GM21723 (cell line): ENCODE results near the gene SMIM43.
"Not testable (repeated sequence)": the region's sequence is repeated elsewhere in the genome, so short reads cannot be mapped to it uniquely, and the experiment has no call there.

ENCODE experiments used
- ATAC-seq: cut with Tn5 transposase; IDR thresholded peaks from one replicate; pipeline ENCODE4 v1.9.1; 2021; ENCODE audit warnings: mild to moderate bottlenecking, moderate library complexity; ENCODE audit not compliant: unreplicated experiment

The SMIM43 gene

GRCh38 chr4:121737846-121738554 lies 27.0 kb downstream of the SMIM43 start:
- no peak for ATAC-seq

DNA sequence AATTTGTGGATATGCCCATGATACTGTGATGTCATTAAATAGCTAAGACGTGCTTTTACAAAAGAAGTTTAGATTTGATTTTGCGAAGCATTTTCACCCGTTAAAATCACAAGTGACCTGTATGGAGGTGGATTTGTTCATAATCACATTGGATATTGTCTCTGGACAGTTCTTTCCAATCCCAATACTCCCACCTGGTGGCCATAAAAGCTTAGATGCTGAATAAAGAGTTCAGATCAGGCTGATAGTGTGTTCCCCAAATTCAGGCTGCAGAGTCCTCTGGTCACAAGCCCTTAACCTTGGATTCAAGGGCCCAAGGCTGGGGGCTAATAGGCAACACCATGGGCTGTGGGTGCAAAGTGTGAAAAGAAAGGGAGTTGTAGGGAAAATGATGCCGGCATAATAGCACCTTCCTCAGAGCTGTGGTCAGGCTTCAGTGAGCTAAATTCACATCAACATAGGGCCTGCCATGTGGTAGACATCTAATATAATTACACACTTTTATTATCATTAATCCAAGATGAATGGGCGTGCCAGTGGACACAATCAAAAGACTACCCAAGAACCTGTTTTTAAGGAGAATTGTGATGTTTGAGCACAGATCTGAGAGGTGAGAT lies 28.1 kb downstream of the SMIM43 start:
- ATAC-seq: peak; percentile 55

- ATAC-seq: no peak
Observed at GRCh38 chr4:121734571-121734970, 30.4 kb downstream of the SMIM43 start.

DNA sequence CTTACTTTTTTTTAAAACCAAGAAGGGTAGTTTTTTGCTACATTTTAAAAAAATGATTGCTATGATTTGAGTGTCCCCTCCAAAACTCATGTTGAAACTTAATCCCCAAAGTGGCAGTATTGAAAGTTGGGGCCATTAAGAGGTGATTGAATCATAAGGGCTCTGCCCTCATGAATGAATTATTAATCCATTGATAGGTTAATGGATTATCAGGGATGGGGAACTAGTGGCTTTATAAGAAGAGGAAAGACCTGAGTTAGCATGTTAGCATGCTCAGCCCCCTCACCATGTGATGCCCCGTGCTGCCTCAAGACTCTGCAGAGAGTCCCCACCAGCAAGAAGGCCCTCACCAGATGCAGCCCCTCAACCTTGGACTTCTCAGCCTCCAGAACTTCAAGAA lies 31.0 kb downstream of the SMIM43 start:
- ATAC-seq: no peak

GRCh38 chr4:121729753-121730152 lies 35.2 kb downstream of the SMIM43 start:
- ATAC-seq: not testable (repeated sequence)

DNA sequence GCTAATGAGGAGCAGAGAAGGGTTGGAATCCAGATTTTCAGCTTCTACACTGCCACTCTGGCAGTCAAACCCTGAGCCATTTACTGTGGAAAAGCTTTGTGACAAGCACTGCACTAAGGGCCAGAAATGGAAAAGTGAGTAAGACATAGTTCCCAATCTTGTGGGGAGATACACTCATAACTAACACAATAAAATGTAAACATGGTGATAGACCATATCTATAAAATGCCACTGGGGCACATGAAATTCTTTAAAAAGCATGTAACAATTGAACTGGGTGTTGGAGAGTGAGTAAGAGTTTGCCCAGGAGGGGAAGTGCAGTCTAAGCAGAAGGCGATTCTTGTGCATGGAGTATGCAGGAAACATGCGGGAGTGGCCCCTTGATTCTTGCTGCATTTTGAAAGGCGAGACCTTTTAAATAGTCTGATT lies 36.2 kb downstream of the SMIM43 start:
- no peak for ATAC-seq

DNA sequence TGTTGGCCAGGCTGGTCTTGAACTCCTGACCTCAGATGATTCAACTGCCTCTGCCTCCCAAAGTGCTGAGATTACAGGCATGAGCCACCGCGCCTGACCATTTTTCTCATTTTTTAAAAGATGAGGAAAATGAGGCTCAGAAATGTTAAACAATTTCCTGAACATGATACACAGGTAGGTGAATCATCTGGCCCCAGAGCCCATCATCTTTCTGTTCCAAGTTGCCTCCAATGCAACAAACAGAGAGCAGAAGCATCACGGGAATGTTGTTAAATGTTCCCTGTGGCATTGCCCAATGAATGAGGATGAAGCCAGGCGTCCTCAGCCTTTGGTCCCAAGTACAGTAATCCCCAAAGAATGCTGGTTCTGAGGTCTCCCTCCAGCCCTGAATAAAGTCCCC lies 36.9 kb downstream of the SMIM43 start:
- ATAC-seq: no peak

- peak; percentile 100 for ATAC-seq
Observed at GRCh38 chr4:121726642-121727268, 38.2 kb downstream of the SMIM43 start.

- ATAC-seq: no peak
Observed at GRCh38 chr4:121724671-121725070, 40.3 kb downstream of the SMIM43 start.

- no peak for ATAC-seq
Observed at GRCh38 chr4:121721700-121722099, 43.3 kb downstream of the SMIM43 start.

DNA sequence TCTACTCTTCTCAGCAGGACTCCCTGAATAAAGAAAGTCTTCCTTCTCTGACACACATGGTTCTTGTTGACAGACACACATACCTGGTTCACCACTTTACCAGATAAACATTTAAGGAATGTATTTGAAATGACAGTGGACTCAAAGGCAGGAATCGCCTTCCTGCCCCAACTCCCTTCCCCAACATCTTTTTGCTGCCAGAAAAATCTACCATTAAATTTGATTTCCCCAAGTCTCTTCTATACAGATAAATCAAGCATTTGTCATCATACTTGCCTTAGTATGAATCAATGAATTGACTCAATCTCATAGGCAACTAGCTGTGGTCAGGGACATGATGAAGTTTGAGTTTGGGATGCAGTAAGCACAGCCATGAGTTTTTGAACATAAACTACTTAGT lies 44.9 kb downstream of the SMIM43 start:
- ATAC-seq: no peak

DNA sequence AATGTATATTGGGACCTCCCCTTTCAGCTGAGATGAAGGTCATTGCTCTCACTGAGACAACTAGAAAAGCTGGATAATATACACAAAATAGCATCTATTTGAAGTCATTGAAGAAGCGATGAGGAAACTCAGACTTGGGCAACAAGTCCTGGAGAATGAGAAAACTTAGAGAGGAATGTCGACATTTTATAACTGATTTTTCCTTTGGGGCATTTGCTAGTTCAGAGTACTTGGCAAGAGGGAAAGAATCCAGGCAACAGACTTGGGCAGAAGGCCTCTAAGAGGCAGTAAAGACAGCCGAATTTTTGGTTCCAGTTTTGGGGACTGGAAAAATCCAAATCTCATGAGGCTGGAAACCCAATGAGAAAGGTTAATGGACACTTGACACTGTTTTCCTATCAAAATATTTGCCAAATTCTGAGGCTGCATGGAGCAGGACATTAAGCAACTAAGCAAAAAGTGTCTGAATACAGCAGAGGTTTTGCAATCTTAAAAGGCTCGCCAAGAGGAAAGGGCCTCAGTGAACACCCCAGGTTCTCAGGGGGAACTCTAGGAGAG lies 47.2 kb downstream of the SMIM43 start:
- ATAC-seq: no peak

- ATAC-seq: no peak
Observed at GRCh38 chr4:121714548-121714947, 50.4 kb downstream of the SMIM43 start.

- ATAC-seq: no peak
Observed at GRCh38 chr4:121712783-121713182, 52.2 kb downstream of the SMIM43 start.

DNA sequence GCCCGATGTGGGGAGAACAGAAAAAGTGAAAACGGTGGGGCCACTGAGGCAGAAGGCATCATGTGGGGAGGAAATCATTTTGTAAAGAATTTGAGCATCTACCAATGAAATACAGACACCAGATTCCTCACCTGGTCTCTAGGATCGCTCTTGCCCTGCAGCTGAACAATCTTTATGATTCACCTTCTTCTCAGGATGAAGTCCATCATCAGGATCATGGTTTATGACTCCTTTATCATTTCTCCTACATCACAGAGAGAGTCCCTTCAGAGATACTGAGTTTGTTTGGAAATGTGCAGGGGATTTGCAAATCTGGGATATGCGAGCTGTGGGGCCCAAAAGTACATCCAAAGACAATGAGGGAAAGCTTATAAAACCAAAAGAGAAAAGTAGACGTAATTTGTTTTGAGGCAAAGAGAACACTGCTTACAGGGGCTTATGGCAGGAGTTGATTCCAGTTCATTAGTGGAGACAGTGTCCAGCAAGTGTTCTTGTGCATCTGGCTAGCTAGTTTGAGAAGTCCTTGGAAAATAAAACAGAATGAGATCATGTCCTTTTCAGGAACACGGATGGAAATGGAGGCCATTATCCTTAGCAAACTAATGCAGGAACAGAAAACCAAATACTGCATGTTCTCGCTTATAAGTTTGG lies 52.8 kb downstream of the SMIM43 start:
- ATAC-seq: peak; percentile 8

GRCh38 chr4:121711263-121712000 lies 53.5 kb downstream of the SMIM43 start:
- peak; percentile 93 for ATAC-seq

GRCh38 chr4:121709766-121710405 lies 55.1 kb downstream of the SMIM43 start:
- no peak for ATAC-seq
